OCI-LY3 (cell line): ENCODE data around the gene NOS1AP.

Experiments used
- CTCF ChIP-seq: fragments of 200-600, 300-600 bp; sonication (generic); IDR thresholded peaks from 2 replicates; pipeline ENCODE4 v1.5.1; 2014; ENCODE audit warnings: antibody characterized with exemption, low read length, low read depth
- EZH2phosphoT487 ChIP-seq: fragments of 200-600 bp; shearing (Covaris generic); IDR thresholded peaks from 2 replicates; pipeline ENCODE4 v1.6.1; 2018; ENCODE audit warnings: antibody characterized with exemption, mixed run types, low read depth

GRCh38 chr1:162370721-162371120, 301.2 kb downstream of the NOS1AP start:
- TF ChIP-seq CTCF (no peak), EZH2phosphoT487 (no peak)
